Keratinocyte (primary cell): Measurements from ENCODE around the gene ABHD5.

Source experiments
- CTCF ChIP-seq, 3 experiments: IDR thresholded peaks in 1 of 3; conservative IDR thresholded peaks in 1 of 3; optimal IDR thresholded peaks in 1 of 3; 2 replicates in 2 of 3; 3 replicates in 1 of 3; pipeline versions ENCODE3 to v1.5.1; 2011; ENCODE audit warnings: low read length in 3 of 3, mild to moderate bottlenecking in 3 of 3, moderate library complexity in 2 of 3, control low read depth in 1 of 3, inconsistent platforms in 1 of 3; ENCODE audit not compliant: insufficient read depth in 2 of 3; ENCODE audit errors: extremely low read depth in 1 of 3
- EZH2 ChIP-seq: IDR thresholded peaks from one replicate; pipeline ENCODE4 v1.6.1; 2012; ENCODE audit warnings: inconsistent platforms, mild to moderate bottlenecking, low read length, moderate library complexity

GRCh38 chr3:43773273-43774094, 82.7 kb downstream of the ABHD5 start:
- TF ChIP-seq CTCF (optimal IDR thresholded peaks at IDR 0.05 in 1 of 3, IDR thresholded peaks at IDR 0.05 in 1 of 3, conservative IDR thresholded peaks at IDR 0.05 in 1 of 3; ENCODE audit: extremely low read depth in 1 of 3, insufficient read depth in 2 of 3, low read length in 3 of 3) (no peak), EZH2 (no peak)
